ENCODE results near the gene ANKH. TPM values are rescaled to one million over a fixed set of nuclear protein-coding genes. Genes with fewer than 3 reads are reported as not detected.

Gene ANKH
- total and polyA plus RNA-seq, 10 of the 15 experiments (the other 5 are each of a cell fraction or from before 2014, with no cell fraction given) = 2.1 to 43.9 (median 14.4) TPM

DNA sequence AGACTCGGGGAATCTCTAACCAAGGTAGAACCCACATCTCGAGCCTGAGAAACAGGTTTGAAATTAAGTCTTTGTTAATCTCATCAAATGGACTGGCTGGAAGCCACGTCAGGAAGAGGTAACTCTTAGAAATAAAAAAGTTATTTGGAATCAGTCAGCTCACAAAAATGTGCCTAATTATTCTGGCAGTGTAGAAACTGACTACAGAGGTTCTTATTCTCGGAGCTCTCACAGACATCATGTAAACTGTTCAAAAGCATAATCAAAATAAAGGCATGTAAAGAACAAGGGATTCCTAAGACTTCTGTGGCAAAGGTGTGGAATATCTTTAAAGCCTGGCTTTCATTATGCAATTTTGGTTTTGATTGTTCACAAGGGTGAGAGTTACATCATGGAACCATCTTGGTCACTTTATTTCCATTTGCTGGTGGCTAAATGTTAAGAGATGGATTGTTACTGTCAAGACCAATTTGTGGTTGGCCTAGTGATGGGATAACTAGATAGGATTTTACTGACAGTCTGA, 121.9 kb downstream of the ANKH start:
- ATAC-seq = no peak
- ChIA-PET SMC1A (ENCODE audit: uncharacterized antibody, unreplicated experiment) (interaction anchor here (1.0 to 1.9 kb wide), 3 partner anchors 11 to 49 kb away, joined by 3 to 7 read pairs (median 5); no protein-coding TSS in a partner anchor), POLR2A (no interaction called here), CTCF (interaction anchor here (0.9 to 1.0 kb wide), 2 partner anchors 16 to 23 kb away, joined by 3 read pairs; no protein-coding TSS in a partner anchor), RAD21 (ENCODE audit: unreplicated experiment) (no interaction called here)
- 97% methylated on average over 4 of the region's 4 CpGs for WGBS (ENCODE audit: insufficient coverage, insufficient replicate concordance, low lambda C conversion rate, missing lambda C conversion rate)
- FAIRE-seq = no peak
- Histone ChIP-seq H2AFZ (ENCODE audit: control insufficient read depth, low read depth, low read length) (no peak overlapping the region), H4K20me1 (ENCODE audit: control insufficient read depth, insufficient read depth) (no peaks in the 10 kb centered on the region), H3K4me2 (ENCODE audit: control insufficient read depth, insufficient read depth) (no peak overlapping the region), H3K4me3 (no peak overlapping the region), H3K4me1 (ENCODE audit: control insufficient read depth, insufficient read depth, low read length) (peaks cover 7% of the 10 kb centered on the region), H3K9me3 (replicated peaks; ENCODE audit: control insufficient read depth, insufficient read depth, low read length) (no peaks in the 10 kb centered on the region), H3K27me3 (replicated peaks in 1 of 2; ENCODE audit: control insufficient read depth in 2 of 2, insufficient read depth in 2 of 2, low read length in 1 of 2) (no peaks in the 10 kb centered on the region), H3K9ac (ENCODE audit: control insufficient read depth, insufficient read depth, low read length) (no peak overlapping the region), H3K79me2 (ENCODE audit: control insufficient read depth, insufficient read depth, low read length) (no peaks in the 10 kb centered on the region), H3K27ac (ENCODE audit: control insufficient read depth, insufficient read depth) (no peak overlapping the region), H3K36me3 (ENCODE audit: control insufficient read depth in 2 of 2, insufficient read depth in 2 of 2, low read length in 1 of 2) (no peaks in the 10 kb centered on the region; a peak in 1 of 4 replicates)
- DNase-seq (ENCODE audit: low read depth, low spot score) = no peak
- no TSS peak for BruUV-seq (replicated peaks)
- in situ Hi-C loops (cut with MboI) = no loop called here
- TF ChIP-seq, protein P1, sequence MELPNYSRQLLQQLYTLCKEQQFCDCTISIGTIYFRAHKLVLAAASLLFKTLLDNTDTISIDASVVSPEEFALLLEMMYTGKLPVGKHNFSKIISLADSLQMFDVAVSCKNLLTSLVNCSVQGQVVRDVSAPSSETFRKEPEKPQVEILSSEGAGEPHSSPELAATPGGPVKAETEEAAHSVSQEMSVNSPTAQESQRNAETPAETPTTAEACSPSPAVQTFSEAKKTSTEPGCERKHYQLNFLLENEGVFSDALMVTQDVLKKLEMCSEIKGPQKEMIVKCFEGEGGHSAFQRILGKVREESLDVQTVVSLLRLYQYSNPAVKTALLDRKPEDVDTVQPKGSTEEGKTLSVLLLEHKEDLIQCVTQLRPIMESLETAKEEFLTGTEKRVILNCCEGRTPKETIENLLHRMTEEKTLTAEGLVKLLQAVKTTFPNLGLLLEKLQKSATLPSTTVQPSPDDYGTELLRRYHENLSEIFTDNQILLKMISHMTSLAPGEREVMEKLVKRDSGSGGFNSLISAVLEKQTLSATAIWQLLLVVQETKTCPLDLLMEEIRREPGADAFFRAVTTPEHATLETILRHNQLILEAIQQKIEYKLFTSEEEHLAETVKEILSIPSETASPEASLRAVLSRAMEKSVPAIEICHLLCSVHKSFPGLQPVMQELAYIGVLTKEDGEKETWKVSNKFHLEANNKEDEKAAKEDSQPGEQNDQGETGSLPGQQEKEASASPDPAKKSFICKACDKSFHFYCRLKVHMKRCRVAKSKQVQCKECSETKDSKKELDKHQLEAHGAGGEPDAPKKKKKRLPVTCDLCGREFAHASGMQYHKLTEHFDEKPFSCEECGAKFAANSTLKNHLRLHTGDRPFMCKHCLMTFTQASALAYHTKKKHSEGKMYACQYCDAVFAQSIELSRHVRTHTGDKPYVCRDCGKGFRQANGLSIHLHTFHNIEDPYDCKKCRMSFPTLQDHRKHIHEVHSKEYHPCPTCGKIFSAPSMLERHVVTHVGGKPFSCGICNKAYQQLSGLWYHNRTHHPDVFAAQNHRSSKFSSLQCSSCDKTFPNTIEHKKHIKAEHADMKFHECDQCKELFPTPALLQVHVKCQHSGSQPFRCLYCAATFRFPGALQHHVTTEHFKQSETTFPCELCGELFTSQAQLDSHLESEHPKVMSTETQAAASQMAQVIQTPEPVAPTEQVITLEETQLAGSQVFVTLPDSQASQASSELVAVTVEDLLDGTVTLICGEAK (IDR thresholded peaks at IDR 0.05; ENCODE audit: borderline replicate concordance) = no peak
- TF ChIP-seq, protein P2, sequence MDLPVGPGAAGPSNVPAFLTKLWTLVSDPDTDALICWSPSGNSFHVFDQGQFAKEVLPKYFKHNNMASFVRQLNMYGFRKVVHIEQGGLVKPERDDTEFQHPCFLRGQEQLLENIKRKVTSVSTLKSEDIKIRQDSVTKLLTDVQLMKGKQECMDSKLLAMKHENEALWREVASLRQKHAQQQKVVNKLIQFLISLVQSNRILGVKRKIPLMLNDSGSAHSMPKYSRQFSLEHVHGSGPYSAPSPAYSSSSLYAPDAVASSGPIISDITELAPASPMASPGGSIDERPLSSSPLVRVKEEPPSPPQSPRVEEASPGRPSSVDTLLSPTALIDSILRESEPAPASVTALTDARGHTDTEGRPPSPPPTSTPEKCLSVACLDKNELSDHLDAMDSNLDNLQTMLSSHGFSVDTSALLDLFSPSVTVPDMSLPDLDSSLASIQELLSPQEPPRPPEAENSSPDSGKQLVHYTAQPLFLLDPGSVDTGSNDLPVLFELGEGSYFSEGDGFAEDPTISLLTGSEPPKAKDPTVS (IDR thresholded peaks at IDR 0.05; ENCODE audit: low read depth, low read length) = no peak
- TF ChIP-seq SMAD5 (IDR thresholded peaks at IDR 0.05; ENCODE audit: low read depth) (no peak), ATF7 (IDR thresholded peaks at IDR 0.05; ENCODE audit: low read depth) (no peak)
- intact Hi-C loops (cut with micrococcal nuclease; ENCODE audit: unreplicated experiment) = no loop called here

Measured in GM12878 (cell line).